Midbrain (tissue), 1 donor: ENCODE data around the gene MTA2.
"Not testable (repeated sequence)": the region's sequence is repeated elsewhere in the genome, so short reads cannot be mapped to it uniquely, and the experiment has no call there.

Experiments used
- DNase-seq: peaks from one replicate; lab custom pipeline; 2025; lab: John Stamatoyannopoulos, UW

Gene MTA2

DNA sequence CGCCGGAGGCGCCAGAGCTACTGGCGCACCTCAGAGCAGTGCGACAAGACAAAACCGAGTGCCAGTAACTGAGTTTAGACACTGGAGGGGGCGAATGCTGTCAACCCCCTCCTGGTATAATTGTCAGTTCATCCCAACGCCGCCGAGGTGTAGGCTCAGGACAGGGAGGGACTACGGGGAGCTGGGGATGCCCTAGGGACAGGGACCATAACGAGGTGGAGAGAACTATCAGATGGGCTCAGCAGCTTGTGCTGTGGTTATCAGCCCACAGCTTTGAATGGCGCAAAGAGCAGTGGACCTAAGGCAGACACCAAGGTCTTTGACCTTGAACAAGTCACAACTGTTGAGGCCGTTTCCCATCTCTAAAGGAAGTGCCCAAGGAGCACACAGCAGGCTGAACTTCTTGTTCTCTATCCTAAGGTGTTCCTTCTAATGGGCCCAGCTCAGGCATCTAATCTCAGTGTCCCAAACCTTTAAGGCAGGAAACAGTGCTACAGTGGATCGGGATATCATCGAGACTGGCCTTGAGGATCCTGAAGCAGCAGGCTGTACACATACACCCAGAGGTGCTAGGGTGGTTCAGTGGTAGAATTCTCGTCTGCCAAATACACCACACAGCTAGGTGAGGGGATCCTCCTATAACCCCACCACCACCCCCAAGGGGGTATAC, 9.4 kb downstream of the MTA2 start:
- DNase-seq: peak; percentile 35

DNA sequence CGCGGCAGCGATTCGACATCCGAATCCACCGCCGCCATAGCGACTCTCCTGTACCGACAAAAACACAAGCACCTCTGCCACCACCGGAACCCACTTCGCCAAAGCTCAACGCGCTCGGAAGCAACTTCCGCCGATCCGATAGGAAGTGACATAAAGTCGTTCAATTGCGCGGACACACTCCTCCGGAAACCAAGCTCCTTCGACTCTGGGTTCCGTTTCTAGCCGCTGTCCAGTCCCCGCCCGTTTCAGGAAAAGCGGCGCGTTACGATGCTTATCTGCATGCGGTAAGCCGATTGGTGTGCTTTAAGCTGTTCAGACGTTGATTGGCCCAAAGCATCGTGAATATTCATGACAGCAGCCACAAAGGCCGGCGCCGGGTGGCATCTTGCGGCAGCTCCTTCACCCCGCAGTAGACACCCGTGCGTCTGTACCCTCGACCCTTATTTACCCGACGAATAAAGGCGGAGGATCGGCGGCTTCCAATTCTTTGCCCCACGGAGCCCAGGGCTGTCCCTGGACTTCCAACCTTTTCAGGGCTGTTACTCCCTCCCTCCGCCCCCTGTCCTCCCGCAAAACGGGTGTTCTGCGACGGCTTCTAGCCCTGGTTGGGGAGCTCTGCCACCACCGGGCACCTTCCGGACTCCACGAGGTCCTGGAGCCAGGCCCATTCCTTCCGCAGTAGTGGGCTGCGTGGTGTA, 10.1 kb downstream of the MTA2 start, which contains the start of gene TUT1:
Gene TUT1, minus strand, starts transcription at position 76 of the 698 bp plus-strand sequence. Its CDS starts 38 bp downstream, at position 38.
- peak; percentile 99 for DNase-seq

DNA sequence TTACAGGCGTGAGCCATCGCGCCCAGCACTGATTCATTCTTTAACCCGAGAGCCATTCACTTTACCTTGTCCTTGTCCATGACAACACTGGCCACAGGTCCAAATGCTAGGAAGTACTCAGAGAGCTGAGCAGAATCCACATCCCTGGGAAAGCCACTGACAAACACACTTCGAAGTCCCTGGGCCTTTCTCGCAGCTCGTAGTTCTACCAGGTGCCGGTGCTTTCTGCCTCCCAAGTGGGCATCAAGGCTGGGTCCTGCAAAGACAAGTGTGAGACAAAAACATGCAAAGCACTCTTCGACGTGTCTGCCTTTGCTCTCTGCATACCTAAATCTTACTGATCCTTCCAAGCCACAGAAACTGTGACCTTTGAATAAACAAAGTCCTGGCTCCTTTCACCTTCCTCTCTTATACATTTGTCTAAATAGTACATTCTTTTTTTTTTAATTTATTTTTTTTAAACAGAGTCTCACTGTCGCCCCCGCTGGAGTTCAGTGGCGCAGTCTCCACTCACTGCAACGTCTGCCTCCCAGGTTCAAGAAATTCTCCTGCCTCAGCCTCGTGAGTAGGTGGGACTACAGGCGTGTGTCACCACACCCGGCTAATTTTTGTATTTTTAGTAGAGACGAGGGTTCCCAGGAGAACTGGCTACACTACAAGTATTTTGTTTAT, 12.6 kb downstream of the MTA2 start:
- DNase-seq: no peak

DNA sequence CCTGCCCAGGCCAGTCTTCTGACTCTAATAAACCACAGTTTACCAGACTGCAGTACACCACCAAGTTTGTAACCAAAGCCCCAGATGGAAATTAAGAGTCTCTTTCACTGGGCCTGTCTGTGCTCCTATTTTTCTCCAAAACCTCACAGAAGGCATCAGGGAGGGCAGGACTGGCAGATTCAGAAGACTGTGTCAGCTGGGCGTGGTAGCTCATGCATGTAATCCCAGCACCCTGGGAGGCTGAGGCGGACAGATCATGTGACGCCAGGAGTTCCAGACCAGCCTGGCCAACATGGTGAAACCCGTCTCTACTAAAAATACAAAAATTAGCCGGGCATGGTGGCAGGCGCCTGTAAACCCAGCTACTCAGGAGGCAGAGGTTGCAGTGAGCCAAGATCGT, 16.3 kb downstream of the MTA2 start:
- DNase-seq: not testable (repeated sequence)

DNA sequence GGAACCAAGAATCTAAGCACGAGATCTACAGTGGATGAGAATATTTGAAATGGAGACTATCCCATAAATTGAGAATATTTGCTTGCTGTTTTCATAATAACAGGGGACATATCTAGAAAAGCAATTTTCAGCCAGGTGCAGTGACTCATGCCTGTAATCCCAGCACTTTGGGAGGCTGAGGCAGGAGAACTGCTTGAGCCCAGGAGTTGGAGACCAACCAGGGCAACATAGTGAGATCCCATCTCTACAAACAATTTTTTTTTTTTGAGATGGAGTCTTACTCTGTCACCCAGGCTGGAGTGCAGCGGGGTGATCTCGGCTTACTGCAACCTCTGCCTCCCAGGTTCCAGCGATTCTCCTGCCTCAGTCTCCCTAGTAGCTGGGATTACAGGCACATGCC, 19.9 kb downstream of the MTA2 start:
- DNase-seq: not testable (repeated sequence)

DNA sequence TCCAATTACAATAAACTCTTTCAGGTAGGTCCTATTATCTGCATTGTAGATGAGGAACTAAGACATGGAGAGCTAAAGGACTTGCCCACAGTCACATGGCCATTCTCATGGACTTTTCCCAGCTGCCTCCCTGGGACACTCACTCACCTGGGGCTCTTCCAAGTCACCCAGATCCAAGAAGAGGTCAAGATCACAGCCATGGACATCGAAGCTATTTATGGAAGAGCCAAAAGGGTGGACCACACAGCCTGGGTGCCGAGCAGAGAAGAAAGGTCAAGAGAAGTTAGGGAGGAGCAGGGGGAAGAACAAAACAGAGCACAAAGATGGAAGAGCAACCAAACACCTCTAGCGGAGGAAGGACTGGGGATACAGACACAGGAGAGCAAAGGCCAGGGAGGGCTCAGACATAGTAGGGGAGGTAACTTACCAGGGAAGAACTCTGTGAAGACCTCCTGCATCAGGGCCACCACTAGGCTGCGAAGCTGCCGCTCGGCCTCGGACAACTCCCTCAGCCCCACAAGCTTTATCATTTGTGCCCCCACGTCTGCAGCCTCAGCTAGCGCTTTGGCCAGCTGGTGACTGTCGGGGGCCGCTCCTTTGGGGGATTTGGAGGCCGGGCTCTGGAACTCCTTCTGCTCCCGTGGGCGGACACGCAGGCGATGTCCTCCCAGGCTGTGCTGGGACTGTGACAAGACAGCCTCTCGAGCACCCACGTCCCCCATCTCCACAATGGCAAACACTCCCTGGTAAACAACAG, 20.5 kb downstream of the MTA2 start:
- DNase-seq: no peak

DNA sequence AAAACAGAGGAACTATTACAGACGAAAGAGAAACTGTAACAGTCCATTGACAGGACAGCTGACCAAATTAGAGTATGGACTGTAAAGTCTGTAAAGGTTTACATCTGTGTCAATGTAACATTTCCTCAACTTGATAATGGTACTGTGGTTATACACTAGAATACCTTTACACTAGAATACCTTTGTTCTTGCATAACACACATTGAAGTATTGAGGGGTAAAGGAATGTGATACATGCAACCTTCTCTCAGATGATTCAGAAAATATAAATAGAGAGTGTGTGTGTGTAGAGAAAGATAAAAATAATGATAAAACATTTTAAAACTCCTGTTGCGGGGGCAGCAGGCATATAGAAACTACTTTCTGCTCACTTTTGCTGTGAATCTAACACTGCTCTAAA, 22.4 kb downstream of the MTA2 start:
- DNase-seq: no peak

DNA sequence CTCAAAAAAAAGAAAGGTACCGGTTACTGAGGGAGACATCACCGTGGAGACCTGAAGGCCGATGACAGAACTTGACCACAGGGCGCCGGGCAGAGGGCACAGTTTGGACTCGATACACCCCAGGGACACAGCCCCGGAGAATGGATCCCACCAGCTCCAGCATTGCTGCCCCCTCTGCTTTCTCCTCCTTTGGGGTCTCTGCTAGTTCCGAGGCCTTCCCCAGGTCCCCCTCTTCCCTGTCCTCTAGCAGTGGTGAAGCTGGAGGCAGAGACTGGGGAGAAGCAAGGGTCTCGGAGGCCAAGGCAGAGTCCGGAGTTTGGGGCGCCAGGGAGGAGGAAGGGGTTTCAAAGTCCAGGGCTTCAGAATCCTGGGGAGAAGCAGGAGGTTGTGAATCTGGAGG, 23.1 kb downstream of the MTA2 start:
- DNase-seq: no peak

DNA sequence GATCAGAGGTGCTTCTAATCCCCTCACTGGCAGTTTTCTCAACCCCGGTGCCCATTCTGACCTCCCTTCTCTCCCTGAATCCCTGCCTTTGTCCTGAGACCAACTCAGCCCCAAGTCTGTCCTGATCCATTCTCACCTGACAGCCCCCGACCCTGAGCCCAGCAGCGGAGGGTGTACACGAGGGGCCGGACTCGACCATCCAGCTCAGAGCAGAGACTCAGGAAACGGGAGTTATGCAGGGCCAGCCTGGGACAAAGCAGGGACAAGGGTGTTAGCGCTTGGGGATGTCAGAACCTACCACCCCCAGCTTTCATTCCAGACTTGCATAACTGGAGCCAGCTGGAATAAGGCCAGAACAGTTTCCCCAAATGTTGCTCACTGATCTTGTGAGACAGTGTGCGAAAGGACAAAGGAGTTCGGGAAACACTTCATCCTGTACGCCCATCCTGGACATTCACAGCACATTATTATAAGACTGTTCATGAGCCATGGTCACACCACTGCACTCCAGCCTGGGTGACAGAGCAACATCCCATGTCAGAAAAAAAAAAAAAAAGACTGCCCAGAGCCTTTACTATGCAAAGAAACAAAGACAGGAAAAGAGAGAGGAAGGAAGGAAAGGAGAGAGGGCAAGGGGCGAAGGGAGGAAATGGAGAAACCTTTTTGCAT, 24.5 kb downstream of the MTA2 start:
- DNase-seq: no peak

DNA sequence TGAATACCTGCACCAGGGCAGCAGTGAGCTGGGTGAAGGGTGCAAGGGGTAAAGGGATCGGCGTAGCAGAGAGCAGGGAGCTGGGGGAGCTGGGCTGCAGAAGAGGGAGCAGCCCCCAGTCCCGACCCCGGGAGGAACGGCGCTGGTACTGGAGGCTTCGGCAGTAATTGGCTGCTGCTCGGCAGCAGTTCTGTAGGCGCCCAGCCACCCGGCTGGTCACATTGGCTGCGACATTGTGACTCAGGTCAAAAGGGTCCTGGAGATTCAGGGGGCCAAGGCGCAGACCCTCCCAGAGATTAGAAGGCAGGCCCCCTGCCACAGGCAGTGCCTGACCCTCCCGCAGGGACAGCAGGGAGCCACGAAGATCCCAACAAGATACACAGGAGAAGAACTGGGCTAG, 25.8 kb downstream of the MTA2 start:
- no peak for DNase-seq

DNA sequence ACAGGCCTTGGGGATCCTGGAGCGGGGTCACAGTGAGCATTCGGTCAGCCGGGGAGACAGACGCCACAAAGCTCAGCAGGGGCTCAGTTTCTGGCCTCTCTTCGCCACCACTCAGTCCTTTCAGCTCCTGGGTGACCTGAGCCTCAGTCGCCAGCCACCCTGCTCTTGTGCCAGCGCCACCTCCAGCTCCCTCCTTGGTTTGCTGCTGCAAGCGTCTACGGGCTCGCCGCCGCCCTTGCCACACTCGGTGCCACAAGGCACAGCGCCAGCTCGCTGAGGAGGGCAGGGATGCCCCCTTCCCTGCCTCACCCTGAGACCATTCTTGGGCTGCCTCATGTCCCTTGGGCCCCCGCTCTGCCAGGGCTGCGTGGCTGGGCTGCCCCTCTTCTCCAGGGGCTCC, 26.5 kb downstream of the MTA2 start:
- no peak for DNase-seq

DNA sequence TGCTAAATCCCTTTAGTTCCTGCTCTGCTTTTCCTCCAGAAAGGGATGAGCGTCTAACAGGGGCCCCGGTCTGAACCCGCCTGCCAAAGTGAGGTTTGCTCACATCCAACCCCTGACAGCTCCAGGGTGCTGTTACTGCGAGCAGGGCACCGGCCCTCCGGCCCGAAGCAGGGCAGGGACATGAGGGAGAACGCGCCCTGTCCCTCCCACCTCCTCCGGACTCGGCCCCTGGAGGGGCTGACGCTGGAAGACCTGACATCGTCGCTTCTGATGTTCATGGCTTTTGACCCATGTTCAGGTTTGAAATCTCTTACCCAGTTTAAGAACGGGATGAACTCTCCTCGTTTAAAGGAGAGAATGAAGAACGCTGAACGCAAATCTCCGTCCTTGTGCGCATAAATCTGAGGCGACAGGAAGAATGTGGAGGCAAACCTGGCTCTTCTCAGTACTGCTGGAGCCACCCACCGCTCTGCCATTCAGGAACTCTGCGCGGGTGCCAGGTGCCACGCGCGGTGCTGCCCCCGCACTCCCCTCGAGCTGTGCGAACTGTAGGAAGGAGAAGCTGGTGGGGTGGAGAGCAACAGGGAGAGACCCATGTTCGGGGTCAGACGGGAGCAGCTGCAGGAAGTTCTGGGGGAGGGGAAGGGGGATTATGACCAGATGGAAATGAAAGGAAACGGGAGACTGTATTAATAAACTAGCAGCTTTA, 27.1 kb downstream of the MTA2 start:
- no peak for DNase-seq

DNA sequence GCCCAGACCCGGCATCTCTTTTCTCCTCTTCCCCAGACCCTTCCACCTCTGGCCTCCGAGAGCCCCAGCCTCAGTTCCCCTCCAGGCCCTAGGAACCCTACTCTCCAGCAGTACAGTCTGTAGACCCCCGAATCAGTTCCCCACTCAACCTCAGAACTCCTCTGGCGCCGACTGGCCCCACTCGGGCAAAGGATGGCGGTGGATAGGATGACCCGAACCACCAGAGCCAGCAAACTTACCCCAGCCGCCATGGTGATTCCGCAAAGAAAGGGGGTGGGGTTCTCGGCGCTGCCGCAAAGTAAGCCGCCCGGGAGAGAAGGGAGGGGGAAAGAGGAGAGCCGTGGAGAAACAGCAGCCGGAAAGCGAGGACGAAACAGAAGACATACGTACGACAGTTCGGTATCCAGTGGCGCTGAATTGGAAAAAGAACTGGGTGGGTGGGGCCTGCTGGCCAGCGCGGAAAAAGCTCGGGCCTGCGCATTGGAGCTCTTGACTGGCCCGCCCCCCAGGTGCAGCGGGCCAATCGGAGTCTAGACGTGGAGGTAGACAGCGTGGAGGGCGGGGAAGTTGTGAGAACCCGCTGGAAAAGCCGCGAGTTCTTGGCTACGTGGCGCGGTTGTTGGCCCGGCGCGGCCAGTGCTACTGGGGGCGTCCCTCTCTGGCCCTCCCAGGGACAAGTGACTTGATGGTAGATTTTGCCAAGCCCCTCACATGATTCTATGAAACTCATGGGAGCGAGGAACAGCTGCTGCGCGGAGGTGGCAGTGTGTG, 27.9 kb downstream of the MTA2 start, which contains the start of gene EEF1G:
Gene EEF1G, minus strand, starts transcription at position 300 of the 771 bp plus-strand sequence. Its CDS starts 49 bp downstream, at position 251.
- peak; percentile 99 for DNase-seq

DNA sequence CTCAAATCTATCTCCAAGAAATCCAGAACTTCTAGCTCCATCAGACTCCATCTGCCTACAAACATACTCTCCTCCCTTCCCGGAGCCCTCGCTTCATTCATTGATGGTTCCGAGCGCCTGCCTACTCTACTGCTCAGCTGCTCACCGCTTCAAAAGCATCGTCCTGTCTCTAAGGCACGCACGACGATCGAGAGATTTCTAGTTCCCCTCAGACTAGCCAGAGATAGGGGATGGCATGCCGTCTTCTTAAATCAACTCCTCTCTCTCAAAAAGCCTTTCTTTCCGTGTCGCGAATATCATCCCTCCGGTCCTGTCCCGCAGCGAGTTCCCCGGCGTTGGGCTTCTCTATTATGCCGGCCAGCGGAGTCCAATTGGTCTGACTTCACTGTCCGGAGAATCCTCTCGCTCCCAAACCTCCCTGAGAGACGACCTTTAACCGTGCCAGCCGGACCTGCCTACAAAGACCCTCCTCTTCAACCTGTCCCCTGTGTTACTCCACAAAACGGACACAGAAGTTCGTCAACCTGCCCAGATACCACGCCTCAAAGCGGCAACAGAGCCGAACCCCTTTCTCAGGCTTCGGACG, 28.6 kb downstream of the MTA2 start:
- DNase-seq: peak; percentile 19

DNA sequence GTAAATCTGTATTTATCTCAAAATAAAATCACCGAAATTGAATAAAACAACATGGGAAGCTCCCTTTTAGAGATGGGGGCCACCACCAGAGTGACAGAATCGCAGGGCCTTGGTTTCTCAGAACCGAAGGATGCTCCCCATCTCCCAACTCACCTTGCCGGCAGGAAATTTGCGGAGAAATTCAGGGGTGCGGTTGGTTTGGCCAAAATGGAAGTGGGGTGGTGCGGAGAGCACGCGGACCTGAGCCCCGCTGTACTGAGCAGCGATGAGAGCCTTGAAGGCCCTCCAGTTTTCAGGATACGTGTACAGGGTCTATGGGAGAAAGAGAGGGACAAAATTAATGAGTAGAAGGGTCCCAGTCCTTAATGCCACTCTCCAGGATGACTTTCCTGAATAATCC, 29.2 kb downstream of the MTA2 start:
- DNase-seq: no peak

DNA sequence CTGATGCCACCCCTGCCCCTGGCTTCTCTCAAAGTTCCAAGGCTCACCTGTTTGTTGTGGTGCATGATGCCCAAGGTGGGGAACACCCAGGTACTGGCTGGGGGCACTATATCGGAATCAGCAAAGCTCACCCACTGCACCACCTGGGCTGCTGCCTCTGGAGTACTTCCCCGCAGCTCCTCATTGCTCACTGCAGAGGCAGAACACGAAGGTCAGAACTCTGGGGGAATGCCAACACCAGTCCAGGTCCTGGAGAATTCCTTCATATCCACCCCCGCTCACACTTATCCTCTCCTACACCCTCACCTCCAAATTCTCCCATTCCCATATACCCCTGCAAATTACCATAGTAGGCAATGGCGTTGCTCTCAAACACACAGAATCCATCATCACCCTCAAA, 30.2 kb downstream of the MTA2 start:
- DNase-seq: not testable (repeated sequence)

DNA sequence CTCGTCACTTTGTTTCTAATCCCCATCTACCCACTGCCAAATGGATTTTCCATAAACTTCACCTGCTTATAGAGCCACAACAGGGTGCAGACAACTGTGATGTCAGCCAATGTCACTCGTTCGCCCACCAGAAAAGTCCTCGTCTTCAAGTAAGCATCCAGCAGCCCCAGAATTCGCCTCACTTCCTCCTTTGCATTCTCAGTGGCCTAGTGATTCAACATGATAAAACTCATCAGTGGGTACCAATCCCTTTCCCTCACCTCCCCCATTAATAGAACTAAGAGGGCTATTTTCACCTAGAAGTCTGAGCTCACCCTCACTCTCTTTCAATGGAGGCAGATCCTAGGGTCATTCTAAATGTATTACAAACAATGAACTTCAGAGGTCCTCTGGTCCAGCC, 30.8 kb downstream of the MTA2 start:
- DNase-seq: not testable (repeated sequence)

DNA sequence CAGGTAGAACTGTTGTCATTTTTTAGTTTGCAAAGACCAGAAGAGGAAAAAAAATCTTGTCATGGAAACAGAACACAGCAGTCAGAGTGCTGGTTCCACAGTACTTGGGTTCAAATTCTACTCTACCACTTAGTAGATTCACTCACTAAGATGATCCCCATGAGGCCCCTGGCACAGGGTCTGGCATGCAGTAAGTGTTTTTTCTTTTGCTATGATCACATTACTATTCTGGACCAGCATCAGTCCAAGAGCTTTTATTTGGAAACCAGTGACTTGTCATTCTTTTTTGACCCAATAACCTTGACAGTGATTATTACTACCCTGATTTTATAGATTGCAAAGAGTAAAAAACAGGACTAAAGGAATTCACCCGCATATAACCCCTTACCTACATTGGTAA, 32.1 kb downstream of the MTA2 start:
- no peak for DNase-seq

DNA sequence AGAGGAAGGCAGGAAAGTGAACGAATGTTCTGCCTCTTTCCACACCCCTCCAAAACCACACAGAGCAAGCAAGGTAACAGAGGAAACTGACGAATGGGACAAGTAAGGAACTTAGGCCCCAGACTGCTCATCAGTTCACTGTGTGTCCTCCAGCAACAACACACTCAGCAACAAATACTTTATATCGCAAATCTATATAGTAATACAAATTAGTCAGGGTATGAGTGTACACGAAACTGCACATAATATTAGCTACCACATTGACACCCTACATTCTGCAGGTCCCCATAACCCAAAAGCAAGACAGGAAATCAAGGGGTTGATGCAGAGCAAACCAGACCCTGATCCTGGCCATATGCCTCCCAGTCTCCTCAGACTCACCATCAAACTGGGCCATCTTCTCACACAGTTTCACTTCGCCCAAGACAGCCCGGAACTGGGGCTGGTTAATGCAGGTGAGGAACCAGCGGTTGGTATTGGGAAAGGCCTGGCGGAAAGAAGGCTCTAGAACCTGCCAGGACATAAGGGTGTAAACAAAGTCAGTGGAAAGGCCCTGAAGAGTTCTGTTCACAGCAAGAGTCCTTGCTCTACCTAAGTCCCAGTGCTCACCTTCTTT, 34.5 kb downstream of the MTA2 start:
- no peak for DNase-seq
